Right ventricle myocardium superior (tissue), 1 donor: ENCODE measurements around the gene ODC1. TPM values are rescaled to one million over a fixed set of nuclear protein-coding genes. Genes with fewer than 3 reads are reported as not detected.

Source experiments
- ATAC-seq: fragments of 200-7000 bp; cut with Tn5 transposase; one replicate; pipeline ENCODE4 v1.9.1; 2020; ENCODE audit warnings: mild to moderate bottlenecking; ENCODE audit not compliant: poor library complexity
- DNase-seq: peaks from one replicate; pipeline ENCODE4 v3.0.0-alpha.2; 2020
- intact Hi-C: fragments of 100-400 bp; cut with DNase I; formaldehyde crosslinking; loops from one replicate; pipeline ENCODE4 v1.11.2; 2022
- total RNA-seq: library from RNA; stranded (reverse); fragmentation: NEBNext Ultra II Directional; extraction: Animal tissue kit (Norgen Biotek cat#: 25700); gene quantifications from one replicate; pipeline ENCODE4 v1.2.1, GENCODE V29; 2021
- donor health status: DM: no; HTN: yes; CAD: no; lungs with severe emphysema.

ODC1 gene
- total RNA-seq, 1 donor from 2014 or later = 33.2 TPM

GRCh38 chr2:10397878-10398277 is 50.2 kb downstream of the ODC1 start:
- DNase-seq (no peak), ATAC-seq (no peak)
- intact Hi-C loops = no loop called here

DNA sequence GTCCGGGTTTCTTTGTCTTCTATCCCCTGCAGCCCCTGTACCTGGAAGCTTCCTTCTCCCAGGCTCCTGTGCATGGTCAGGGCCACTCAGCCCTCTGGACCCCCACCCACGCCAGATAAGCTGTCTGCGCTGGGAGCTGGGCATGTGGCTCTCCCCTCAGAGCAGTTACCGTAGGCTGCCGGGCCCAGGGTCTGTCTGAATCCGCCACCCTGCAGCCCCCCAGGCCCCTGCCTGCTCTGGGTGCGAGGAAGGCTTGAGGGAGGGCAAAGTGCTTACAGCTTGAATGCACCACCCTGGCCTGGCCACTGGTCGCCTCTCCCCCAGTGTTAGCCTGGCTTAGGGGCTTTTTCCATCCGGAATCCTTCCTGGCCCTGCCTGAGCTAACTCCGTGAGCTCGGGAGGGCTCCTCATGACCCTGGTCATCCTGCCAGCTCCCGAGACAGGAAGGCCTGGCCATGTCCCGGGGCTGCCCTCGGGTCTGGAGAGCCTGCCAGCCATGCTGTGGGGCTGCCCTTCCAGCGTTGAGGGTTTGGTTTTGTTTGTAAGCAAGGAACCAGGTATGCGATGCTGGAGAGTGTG is 50.7 kb downstream of the ODC1 start:
- intact Hi-C loops = no loop called here
- DNase-seq = no peak
- ATAC-seq = no peak

- ATAC-seq (no peak), DNase-seq (no peak)
- intact Hi-C loops = no loop called here
Observed at GRCh38 chr2:10396464-10396863, 51.7 kb downstream of the ODC1 start.

DNA sequence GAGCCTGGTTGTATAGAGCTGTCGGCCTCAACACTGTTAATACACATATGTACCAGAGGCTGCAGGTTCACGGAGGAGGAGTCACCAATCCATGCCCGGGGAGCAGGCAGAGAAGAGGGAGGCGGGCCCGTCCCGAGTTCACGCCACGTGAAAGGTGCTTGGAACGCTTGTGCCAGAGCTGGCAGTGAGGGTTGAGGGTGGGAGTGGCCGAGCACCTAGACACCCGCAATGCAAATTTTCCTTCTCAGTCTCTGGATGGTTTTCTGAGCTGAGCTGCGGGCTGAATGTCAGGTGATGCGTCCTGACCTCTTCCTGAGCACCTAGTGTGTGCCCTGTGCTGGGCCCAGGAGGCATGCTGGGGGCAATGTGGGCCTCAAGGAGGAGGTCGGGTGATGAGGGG is 52.2 kb downstream of the ODC1 start:
- intact Hi-C loops = no loop called here
- ATAC-seq (no peak), DNase-seq (no peak)

- no peak for DNase-seq
- intact Hi-C loops = no loop called here
- ATAC-seq = no peak
Observed at GRCh38 chr2:10393640-10393982, 54.5 kb downstream of the ODC1 start.

- ATAC-seq = no peak
- intact Hi-C loops = no loop called here
- DNase-seq = no peak
Observed at GRCh38 chr2:10392951-10393639, 55.0 kb downstream of the ODC1 start.

DNA sequence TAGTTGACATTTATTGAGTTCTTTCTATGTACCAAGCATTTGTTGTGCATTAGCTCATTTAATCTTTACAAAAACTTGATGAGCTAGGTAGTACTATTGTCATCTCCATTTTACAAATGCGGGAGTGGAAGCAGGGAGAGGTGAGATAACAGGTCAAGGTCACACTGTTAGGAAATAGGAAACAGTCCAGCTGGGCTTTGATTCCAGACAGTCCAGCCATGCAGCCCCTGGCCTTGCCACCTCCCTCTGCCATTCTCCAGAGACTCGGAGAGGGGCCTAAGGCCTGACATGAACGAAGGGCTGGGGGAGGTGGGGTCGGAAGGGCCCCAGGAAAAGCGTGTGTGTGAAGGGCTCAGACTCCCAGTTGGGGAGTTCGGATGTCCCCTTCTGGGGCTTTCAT is 55.6 kb downstream of the ODC1 start:
- DNase-seq = no peak
- no peak for ATAC-seq
- intact Hi-C loops = no loop called here

- intact Hi-C loops = no loop called here
- DNase-seq (no peak), ATAC-seq (no peak)
Observed at GRCh38 chr2:10392100-10392499, 56.0 kb downstream of the ODC1 start.

- DNase-seq = no peak
- ATAC-seq = no peak
- intact Hi-C loops = no loop called here
Observed at GRCh38 chr2:10390369-10390801, 57.7 kb downstream of the ODC1 start.

Other genes with a start within 250 kb of the ODC1 start
- gene HPCAL1, start 145.4 kb downstream of the ODC1 start, total RNA-seq = 34.3 TPM
- 17.9 TPM for gene NOL10, start 241.6 kb upstream of the ODC1 start, total RNA-seq